ENCODE data around the gene CEP19. TPM values are rescaled to one million over a fixed set of nuclear protein-coding genes. Genes with fewer than 3 reads are reported as not detected.

CEP19 gene
- total and polyA plus RNA-seq, 4 donors: 0.44 to 0.79 (median 0.67) TPM

DNA sequence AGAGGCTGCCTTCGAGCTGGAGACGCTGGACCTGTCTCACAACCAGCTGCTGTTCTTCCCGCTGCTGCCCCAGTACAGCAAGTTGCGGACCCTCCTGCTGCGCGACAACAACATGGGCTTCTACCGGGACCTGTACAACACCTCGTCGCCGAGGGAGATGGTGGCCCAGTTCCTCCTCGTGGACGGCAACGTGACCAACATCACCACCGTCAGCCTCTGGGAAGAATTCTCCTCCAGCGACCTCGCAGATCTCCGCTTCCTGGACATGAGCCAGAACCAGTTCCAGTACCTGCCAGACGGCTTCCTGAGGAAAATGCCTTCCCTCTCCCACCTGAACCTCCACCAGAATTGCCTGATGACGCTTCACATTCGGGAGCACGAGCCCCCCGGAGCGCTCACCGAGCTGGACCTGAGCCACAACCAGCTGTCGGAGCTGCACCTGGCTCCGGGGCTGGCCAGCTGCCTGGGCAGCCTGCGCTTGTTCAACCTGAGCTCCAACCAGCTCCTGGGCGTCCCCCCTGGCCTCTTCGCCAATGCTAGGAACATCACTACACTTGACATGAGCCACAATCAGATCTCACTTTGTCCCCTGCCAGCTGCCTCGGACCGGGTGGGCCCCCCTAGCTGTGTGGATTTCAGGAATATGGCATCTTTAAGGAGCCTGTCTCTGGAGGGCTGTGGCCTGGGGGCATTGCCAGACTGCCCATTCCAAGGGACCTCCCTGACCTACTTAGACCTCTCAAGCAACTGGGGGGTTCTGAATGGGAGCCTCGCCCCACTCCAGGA, 51.5 kb downstream of the CEP19 start:
- H3K9me3 ChIP-seq (ENCODE audit: control insufficient read depth in 4 of 4, low read length in 3 of 4): no peaks in the 10 kb centered on the region
- no peaks in the 10 kb centered on the region for H3K36me3 ChIP-seq (ENCODE audit: control insufficient read depth in 4 of 4, insufficient read depth in 3 of 4, low read depth in 1 of 4, low read length in 3 of 4)
- TF ChIP-seq NR2F2 (IDR thresholded peaks at IDR 0.05) (no peak), RAD21 (IDR thresholded peaks at IDR 0.05) (no peak), JUND (IDR thresholded peaks at IDR 0.05) (no peak), GABPA (IDR thresholded peaks at IDR 0.05 in 1 of 2, conservative IDR thresholded peaks at IDR 0.05 in 1 of 2) (no peak), FOXA2 (IDR thresholded peaks at IDR 0.05) (no peak), SP1 (IDR thresholded peaks at IDR 0.05) (no peak), HNF4G (IDR thresholded peaks at IDR 0.05) (no peak), HNF4A (conservative IDR thresholded peaks at IDR 0.05) (no peak), TAF1 (conservative IDR thresholded peaks at IDR 0.05) (no peak)
- 87% methylated on average over 32 of the region's 32 CpGs for WGBS
- H3K9ac ChIP-seq (ENCODE audit: low read depth in 1 of 2, low read length in 2 of 2): no peak overlapping the region
- no peak for DNase-seq (ENCODE audit: low spot score)
- no peak overlapping the region for H3K4me3 ChIP-seq (ENCODE audit: low read depth in 1 of 3, low read length in 3 of 3)
- no peaks in the 10 kb centered on the region for H3K27me3 ChIP-seq (ENCODE audit: control insufficient read depth in 4 of 4, insufficient read depth in 4 of 4, low read length in 3 of 4)
- no peaks in the 10 kb centered on the region for H3K4me1 ChIP-seq (ENCODE audit: control insufficient read depth in 4 of 4, insufficient read depth in 4 of 4, low read length in 3 of 4)
- H3K27ac ChIP-seq (ENCODE audit: low read depth in 1 of 2, low read length in 2 of 2): no peak overlapping the region

DNA sequence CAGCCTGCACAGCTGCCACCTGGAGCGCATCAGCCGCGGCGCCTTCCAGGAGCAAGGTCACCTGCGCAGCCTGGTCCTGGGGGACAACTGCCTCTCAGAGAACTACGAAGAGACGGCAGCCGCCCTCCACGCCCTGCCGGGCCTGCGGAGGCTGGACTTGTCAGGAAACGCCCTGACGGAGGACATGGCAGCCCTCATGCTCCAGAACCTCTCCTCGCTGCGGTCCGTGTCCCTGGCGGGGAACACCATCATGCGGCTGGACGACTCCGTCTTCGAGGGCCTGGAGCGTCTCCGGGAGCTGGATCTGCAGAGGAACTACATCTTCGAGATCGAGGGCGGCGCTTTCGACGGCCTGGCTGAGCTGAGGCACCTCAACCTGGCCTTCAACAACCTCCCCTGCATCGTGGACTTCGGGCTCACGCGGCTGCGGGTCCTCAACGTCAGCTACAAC, 52.1 kb downstream of the CEP19 start:
- H3K9me3 ChIP-seq (ENCODE audit: control insufficient read depth in 4 of 4, low read length in 3 of 4): no peaks in the 10 kb centered on the region
- no peaks in the 10 kb centered on the region for H3K4me1 ChIP-seq (ENCODE audit: control insufficient read depth in 4 of 4, insufficient read depth in 4 of 4, low read length in 3 of 4)
- no peak overlapping the region for H3K27ac ChIP-seq (ENCODE audit: low read depth in 1 of 2, low read length in 2 of 2)
- no peak overlapping the region for H3K9ac ChIP-seq (ENCODE audit: low read depth in 1 of 2, low read length in 2 of 2)
- TF ChIP-seq TAF1 (conservative IDR thresholded peaks at IDR 0.05): no peak
- no peak for TF ChIP-seq NR2F2 (IDR thresholded peaks at IDR 0.05)
- TF ChIP-seq HNF4G (IDR thresholded peaks at IDR 0.05): no peak
- TF ChIP-seq, protein P1, sequence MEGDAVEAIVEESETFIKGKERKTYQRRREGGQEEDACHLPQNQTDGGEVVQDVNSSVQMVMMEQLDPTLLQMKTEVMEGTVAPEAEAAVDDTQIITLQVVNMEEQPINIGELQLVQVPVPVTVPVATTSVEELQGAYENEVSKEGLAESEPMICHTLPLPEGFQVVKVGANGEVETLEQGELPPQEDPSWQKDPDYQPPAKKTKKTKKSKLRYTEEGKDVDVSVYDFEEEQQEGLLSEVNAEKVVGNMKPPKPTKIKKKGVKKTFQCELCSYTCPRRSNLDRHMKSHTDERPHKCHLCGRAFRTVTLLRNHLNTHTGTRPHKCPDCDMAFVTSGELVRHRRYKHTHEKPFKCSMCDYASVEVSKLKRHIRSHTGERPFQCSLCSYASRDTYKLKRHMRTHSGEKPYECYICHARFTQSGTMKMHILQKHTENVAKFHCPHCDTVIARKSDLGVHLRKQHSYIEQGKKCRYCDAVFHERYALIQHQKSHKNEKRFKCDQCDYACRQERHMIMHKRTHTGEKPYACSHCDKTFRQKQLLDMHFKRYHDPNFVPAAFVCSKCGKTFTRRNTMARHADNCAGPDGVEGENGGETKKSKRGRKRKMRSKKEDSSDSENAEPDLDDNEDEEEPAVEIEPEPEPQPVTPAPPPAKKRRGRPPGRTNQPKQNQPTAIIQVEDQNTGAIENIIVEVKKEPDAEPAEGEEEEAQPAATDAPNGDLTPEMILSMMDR (IDR thresholded peaks at IDR 0.05; ENCODE audit: low read depth, low read length, missing input control): no peak
- WGBS: 96% methylated on average over 35 of the region's 35 CpGs
- H3K27me3 ChIP-seq (ENCODE audit: control insufficient read depth in 4 of 4, insufficient read depth in 4 of 4, low read length in 3 of 4): no peaks in the 10 kb centered on the region
- no peaks in the 10 kb centered on the region for H3K36me3 ChIP-seq (ENCODE audit: control insufficient read depth in 4 of 4, insufficient read depth in 3 of 4, low read depth in 1 of 4, low read length in 3 of 4)
- H3K4me3 ChIP-seq (ENCODE audit: low read depth in 1 of 3, low read length in 3 of 3): no peak overlapping the region
- DNase-seq (ENCODE audit: low spot score): no peak

Small RNA genes lying within 50 kb of the gene (small RNA-seq; reads per million reads assigned to genes)
- gene RNU4-89P: not detected
- not detected for gene RNU6-646P

Other genes with a start within 250 kb of the CEP19 start
- gene RNF168, start 208.5 kb downstream of the CEP19 start, total RNA-seq: 10 to 100 TPM in 1 of 2 donors, 1 to 10 TPM in 1; 9.2 to 10.0 TPM
- gene RNF168, start 208.5 kb downstream of the CEP19 start, polyA plus RNA-seq: 1 to 10 TPM; 3.4 to 5.5 TPM
- gene SMCO1, start 196.9 kb downstream of the CEP19 start, total RNA-seq: under 1 TPM in 1 of 2 donors, not detected in 1; 0.05 TPM
- not detected for gene SMCO1, start 196.9 kb downstream of the CEP19 start, polyA plus RNA-seq
- 1 to 10 TPM; 2.7 to 3.6 TPM for gene WDR53, start 143.7 kb downstream of the CEP19 start, total RNA-seq
- gene WDR53, start 143.7 kb downstream of the CEP19 start, polyA plus RNA-seq: 1 to 10 TPM; 3.4 to 4.5 TPM
- 1 to 10 TPM; 4.8 to 7.7 TPM for gene FBXO45, start 143.6 kb downstream of the CEP19 start, total RNA-seq
- gene FBXO45, start 143.6 kb downstream of the CEP19 start, polyA plus RNA-seq: 1 to 10 TPM; 1.6 to 2.4 TPM
- 1 to 10 TPM; 2.7 to 9.2 TPM for gene NRROS, start 72.6 kb downstream of the CEP19 start, total RNA-seq
- gene NRROS, start 72.6 kb downstream of the CEP19 start, polyA plus RNA-seq: 1 to 10 TPM in 1 of 2 donors, under 1 TPM in 1; 0.82 to 3.4 TPM
- gene PIGX, start 127 bp upstream of the CEP19 start, total RNA-seq: 10 to 100 TPM in 1 of 2 donors, 1 to 10 TPM in 1; 7.1 to 10.0 TPM
- gene PIGX, start 127 bp upstream of the CEP19 start, polyA plus RNA-seq: 1 to 10 TPM; 5.1 to 6.0 TPM
- 10 to 100 TPM; 30.4 to 44.3 TPM for gene PAK2, start 27.6 kb upstream of the CEP19 start, total RNA-seq
- 10 to 100 TPM; 16.0 to 19.4 TPM for gene PAK2, start 27.6 kb upstream of the CEP19 start, polyA plus RNA-seq
- gene SENP5, start 155.7 kb upstream of the CEP19 start, total RNA-seq: 10 to 100 TPM; 21.6 to 26.9 TPM
- 1 to 10 TPM; 3.9 to 7.0 TPM for gene SENP5, start 155.7 kb upstream of the CEP19 start, polyA plus RNA-seq
- gene NCBP2, start 230.3 kb upstream of the CEP19 start, total RNA-seq: 10 to 100 TPM; 18.9 to 19.2 TPM
- gene NCBP2, start 230.3 kb upstream of the CEP19 start, polyA plus RNA-seq: 10 to 100 TPM; 16.2 to 17.3 TPM